Medulla oblongata (tissue), 1 donor: ENCODE measurements around the gene TULP4.
"Not testable (repeated sequence)": the region's sequence is repeated elsewhere in the genome, so short reads cannot be mapped to it uniquely, and the experiment has no call there.

Experiments used
- DNase-seq: peaks from one replicate; pipeline ENCODE4 v3.0.0-alpha.2; 2015; ENCODE audit errors: extremely low spot score

Gene TULP4

GRCh38 chr6:158464483-158464882 is 152.2 kb downstream of the TULP4 start:
- DNase-seq: no peak

- no peak for DNase-seq
Measured at GRCh38 chr6:158465257-158465656, 153.0 kb downstream of the TULP4 start.

GRCh38 chr6:158465747-158466146 is 153.5 kb downstream of the TULP4 start:
- no peak for DNase-seq

- no peak for DNase-seq
Measured at GRCh38 chr6:158467923-158468322, 155.7 kb downstream of the TULP4 start.

GRCh38 chr6:158468666-158469065 is 156.4 kb downstream of the TULP4 start:
- DNase-seq: no peak

GRCh38 chr6:158470023-158470422 is 157.8 kb downstream of the TULP4 start:
- not testable (repeated sequence) for DNase-seq

GRCh38 chr6:158471339-158471738 is 159.1 kb downstream of the TULP4 start:
- DNase-seq: no peak

GRCh38 chr6:158472447-158472846 is 160.2 kb downstream of the TULP4 start:
- DNase-seq: no peak

- DNase-seq: no peak
Measured at GRCh38 chr6:158474961-158475343, 162.7 kb downstream of the TULP4 start.

- DNase-seq: no peak
Measured at GRCh38 chr6:158475344-158476302, 163.4 kb downstream of the TULP4 start.

GRCh38 chr6:158476389-158476788 is 164.1 kb downstream of the TULP4 start:
- DNase-seq: no peak

GRCh38 chr6:158477722-158478121 is 165.5 kb downstream of the TULP4 start:
- not testable (repeated sequence) for DNase-seq

- no peak for DNase-seq
Measured at GRCh38 chr6:158480989-158481388, 168.7 kb downstream of the TULP4 start.

GRCh38 chr6:158481690-158482473 is 169.6 kb downstream of the TULP4 start:
- DNase-seq: no peak

- DNase-seq: no peak
Measured at GRCh38 chr6:158485431-158485830, 173.2 kb downstream of the TULP4 start.

GRCh38 chr6:158487495-158487894 is 175.2 kb downstream of the TULP4 start:
- no peak for DNase-seq

GRCh38 chr6:158488065-158488464 is 175.8 kb downstream of the TULP4 start:
- DNase-seq: no peak

GRCh38 chr6:158489441-158489840 is 177.2 kb downstream of the TULP4 start:
- DNase-seq: no peak

- no peak for DNase-seq
Measured at GRCh38 chr6:158492881-158493280, 180.6 kb downstream of the TULP4 start.

GRCh38 chr6:158496700-158497099 is 184.4 kb downstream of the TULP4 start:
- no peak for DNase-seq

- DNase-seq: no peak
Measured at GRCh38 chr6:158497620-158498019, 185.4 kb downstream of the TULP4 start.

- DNase-seq: no peak
Measured at GRCh38 chr6:158498362-158498761, 186.1 kb downstream of the TULP4 start.

- DNase-seq: no peak
Measured at GRCh38 chr6:158499601-158500000, 187.3 kb downstream of the TULP4 start.
